WTC11 (cell line): ENCODE results near the gene AMMECR1L.
"Not testable (repeated sequence)": the region's sequence is repeated elsewhere in the genome, so short reads cannot be mapped to it uniquely, and the experiment has no call there.

Source experiments
- ATF6 ChIP-seq: sonication (generic); formaldehyde crosslinking; IDR thresholded peaks from 2 replicates; pipeline ENCODE4 v1.8.1; 2023; ENCODE audit warnings: mild to moderate bottlenecking, missing genetic modification reagents
- CTCF ChIP-seq: fragments of 200-600 bp; IDR thresholded peaks from 2 replicates; pipeline ENCODE4 v1.8.0; 2022; ENCODE audit warnings: antibody characterized with exemption
- E2F1 ChIP-seq: sonication (generic); formaldehyde crosslinking; IDR thresholded peaks from 2 replicates; pipeline ENCODE4 v1.8.0; 2022; ENCODE audit warnings: mild to moderate bottlenecking, missing genetic modification reagents
- HMGA2 ChIP-seq: fragments of 250-450 bp; sonication (Bioruptor Pico); IDR thresholded peaks from 2 replicates; pipeline ENCODE4 v1.4.0; 2021; ENCODE audit warnings: mild to moderate bottlenecking, moderate library complexity
- IRF1 ChIP-seq: sonication (generic); formaldehyde crosslinking; IDR thresholded peaks from 2 replicates; pipeline ENCODE4 v1.8.0; 2023; ENCODE audit warnings: missing genetic modification reagents
- NFE2L1 ChIP-seq: sonication (generic); formaldehyde crosslinking; IDR thresholded peaks from 2 replicates; pipeline ENCODE4 v1.8.1; 2023; ENCODE audit warnings: missing genetic modification reagents
- PREB ChIP-seq: sonication (generic); formaldehyde crosslinking; IDR thresholded peaks from 2 replicates; pipeline ENCODE4 v1.8.1; 2022; ENCODE audit warnings: mild to moderate bottlenecking, missing genetic modification reagents, moderate library complexity, borderline replicate concordance
- ZNF121 ChIP-seq: sonication (generic); formaldehyde crosslinking; IDR thresholded peaks from 2 replicates; pipeline ENCODE4 v1.8.0; 2023; ENCODE audit warnings: missing genetic modification reagents

- TF ChIP-seq CTCF; PREB (CRISPR knock-in tag); NFE2L1; IRF1 (CRISPR knock-in tag); E2F1 (CRISPR knock-in tag); ZNF121; HMGA2; ATF6 (CRISPR knock-in tag): not testable (repeated sequence)
Observed at GRCh38 chr2:127886593-127886935, 808 bp upstream of the AMMECR1L start.
